Measurements from ENCODE around the gene PTBP3.

Gene PTBP3

GRCh38 chr9:112325127-112325526 lies 8.3 kb downstream of the PTBP3 start:
- Histone ChIP-seq H3K9ac (ENCODE audit: low read depth, low read length) (no peak overlapping the region), H3K9me3 (ENCODE audit: control insufficient read depth, insufficient read depth, low read length) (no peaks in the 10 kb centered on the region), H3K36me3 (ENCODE audit: insufficient read depth, low read length) (no peaks in the 10 kb centered on the region), H3K4me1 (ENCODE audit: insufficient read depth, low read length) (peaks cover 33% of the 10 kb centered on the region)

DNA sequence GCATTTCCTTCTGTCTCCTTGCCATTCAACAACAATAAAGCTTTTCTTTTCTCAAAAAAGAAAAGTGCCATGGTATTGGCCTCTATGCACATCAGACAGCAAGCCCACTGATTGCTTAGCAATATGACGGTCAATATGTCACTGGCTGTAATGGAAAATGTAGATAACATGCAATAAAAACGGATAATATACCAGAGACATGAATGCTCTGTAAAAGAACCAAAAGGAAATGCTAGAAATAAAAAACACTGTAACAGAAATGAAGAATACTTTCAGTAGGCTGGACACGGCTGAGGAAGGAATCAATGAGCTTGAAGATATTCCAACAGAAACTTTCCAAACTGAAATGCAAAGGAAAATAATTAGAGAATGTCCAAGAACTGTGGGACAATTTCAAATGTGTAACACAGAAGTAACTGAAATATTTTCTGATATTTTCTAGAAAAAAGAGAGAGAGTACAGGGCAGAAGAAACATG lies 10.0 kb downstream of the PTBP3 start:
- no peaks in the 10 kb centered on the region for H3K36me3 ChIP-seq (ENCODE audit: insufficient read depth, low read length)
- H3K9me3 ChIP-seq (ENCODE audit: control insufficient read depth, insufficient read depth, low read length): no peaks in the 10 kb centered on the region
- peaks cover 33% of the 10 kb centered on the region for H3K4me1 ChIP-seq (ENCODE audit: insufficient read depth, low read length)
- no peak overlapping the region for H3K9ac ChIP-seq (ENCODE audit: low read depth, low read length)

- no peaks in the 10 kb centered on the region for H3K36me3 ChIP-seq (ENCODE audit: insufficient read depth, low read length)
- no peaks in the 10 kb centered on the region for H3K9me3 ChIP-seq (ENCODE audit: control insufficient read depth, insufficient read depth, low read length)
- peaks cover 33% of the 10 kb centered on the region for H3K4me1 ChIP-seq (ENCODE audit: insufficient read depth, low read length)
- no peak overlapping the region for H3K9ac ChIP-seq (ENCODE audit: low read depth, low read length)
Observed at GRCh38 chr9:112322701-112323377, 10.6 kb downstream of the PTBP3 start.

DNA sequence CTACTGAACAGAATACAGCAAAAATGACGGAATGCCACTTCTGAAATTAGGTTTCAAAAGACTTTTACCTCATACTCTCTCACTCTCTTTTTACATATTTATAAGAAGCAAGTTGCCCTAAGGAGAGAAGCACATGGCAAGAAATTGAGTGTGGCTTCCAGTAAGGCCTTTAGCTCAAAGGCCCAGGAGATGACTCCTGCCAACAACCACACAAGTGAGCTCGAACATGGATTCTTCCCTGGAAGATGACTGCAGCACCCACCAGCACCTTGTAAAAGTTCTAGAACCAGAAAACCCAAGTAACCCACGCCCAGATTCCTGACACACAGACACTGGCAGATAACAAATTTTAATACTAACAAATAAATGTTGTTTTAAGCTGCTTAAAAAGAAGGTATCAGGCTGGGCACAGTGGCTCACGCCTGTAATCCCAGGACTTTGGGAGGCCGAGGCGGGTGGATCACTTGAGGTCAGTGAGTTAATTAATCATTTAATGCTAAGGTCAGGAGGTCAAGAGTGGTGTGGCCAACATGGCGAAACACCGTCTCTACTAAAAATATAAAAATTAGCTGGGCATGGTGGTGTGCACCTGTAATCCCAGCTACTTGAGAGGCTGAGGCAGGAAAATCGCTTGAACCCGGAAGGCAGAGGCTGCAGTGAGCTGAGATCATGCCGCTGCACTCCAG lies 17.0 kb downstream of the PTBP3 start:
- no peaks in the 10 kb centered on the region for H3K36me3 ChIP-seq (ENCODE audit: insufficient read depth, low read length)
- no peak overlapping the region for H3K9ac ChIP-seq (ENCODE audit: low read depth, low read length)

DNA sequence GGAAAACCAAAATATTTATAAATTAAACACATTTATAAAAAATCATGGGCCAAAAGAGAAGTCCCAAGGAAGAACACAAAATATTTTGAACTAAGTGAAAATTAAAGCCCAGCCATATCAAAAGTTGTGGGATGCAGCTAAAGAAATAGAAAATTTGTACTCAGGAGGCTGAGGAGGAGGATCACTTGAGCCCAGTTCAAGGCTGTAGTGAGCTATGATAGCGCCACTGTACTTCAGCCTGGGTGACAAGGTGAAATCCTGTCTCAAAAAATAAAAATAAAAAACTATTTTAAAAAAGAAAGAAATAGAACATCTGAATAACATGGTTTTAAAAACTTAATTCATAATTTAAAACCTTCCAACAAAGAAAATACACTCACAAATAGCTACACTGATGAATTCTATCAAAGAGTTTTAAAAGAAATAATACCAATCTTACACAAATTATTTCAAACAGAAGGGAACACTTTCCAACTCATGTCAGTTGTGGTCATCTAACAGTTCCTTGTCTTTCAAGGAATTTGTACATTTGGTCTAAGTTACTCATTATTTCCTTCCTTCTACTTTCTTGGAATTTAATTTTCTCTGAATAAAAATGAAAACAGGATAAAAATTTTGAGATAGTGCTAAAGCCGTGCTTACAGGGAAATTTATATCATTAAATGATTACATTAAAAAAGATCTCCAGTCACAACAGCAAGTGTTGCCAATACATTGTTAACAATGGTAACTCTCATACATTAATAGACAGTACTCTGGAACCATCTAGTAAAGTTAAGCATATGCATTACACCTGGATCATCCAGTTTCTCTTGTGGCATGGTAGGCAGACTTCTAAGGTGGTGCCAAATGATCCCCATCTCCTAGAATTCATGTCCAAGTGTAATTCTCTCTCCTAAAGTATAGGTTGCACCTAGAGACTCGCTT lies 17.8 kb downstream of the PTBP3 start:
- H3K4me1 ChIP-seq (ENCODE audit: insufficient read depth, low read length): peaks cover 10% of the 10 kb centered on the region
- no peaks in the 10 kb centered on the region for H3K9me3 ChIP-seq (ENCODE audit: control insufficient read depth, insufficient read depth, low read length)
- H3K9ac ChIP-seq (ENCODE audit: low read depth, low read length): no peak overlapping the region
- no peaks in the 10 kb centered on the region for H3K36me3 ChIP-seq (ENCODE audit: insufficient read depth, low read length)

More for the DNA sequence above, 17.0 kb downstream of the PTBP3 start:
- Histone ChIP-seq H3K4me1 (ENCODE audit: insufficient read depth, low read length) (peaks cover 2% of the 10 kb centered on the region; the same call in 1 of the 2 replicates), H3K9me3 (ENCODE audit: control insufficient read depth, insufficient read depth, low read length) (no peaks in the 10 kb centered on the region)

DNA sequence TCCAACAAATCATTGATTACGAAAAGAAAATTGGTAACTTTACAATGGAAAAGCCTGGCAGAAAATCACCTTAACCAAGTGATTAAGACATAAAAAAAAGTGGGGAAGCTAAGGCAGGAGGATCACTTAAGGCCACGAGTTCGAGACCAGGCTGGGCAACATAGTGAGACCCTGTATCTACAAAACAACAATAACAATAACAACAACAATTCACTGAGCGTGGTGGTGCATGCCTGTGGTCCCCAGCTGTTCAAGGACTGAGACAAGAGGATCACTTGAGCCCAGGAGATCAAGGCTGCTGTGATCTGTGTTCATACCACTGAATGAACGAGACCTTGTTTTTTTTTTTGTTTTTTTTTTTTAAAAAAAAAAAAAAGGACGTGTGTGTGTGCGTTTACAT lies 21.3 kb downstream of the PTBP3 start:
- no peaks in the 10 kb centered on the region for H3K9me3 ChIP-seq (ENCODE audit: control insufficient read depth, insufficient read depth, low read length)
- H3K9ac ChIP-seq (ENCODE audit: low read depth, low read length): no peak overlapping the region
- peaks cover 20% of the 10 kb centered on the region for H3K4me1 ChIP-seq (ENCODE audit: insufficient read depth, low read length)
- H3K36me3 ChIP-seq (ENCODE audit: insufficient read depth, low read length): no peaks in the 10 kb centered on the region

DNA sequence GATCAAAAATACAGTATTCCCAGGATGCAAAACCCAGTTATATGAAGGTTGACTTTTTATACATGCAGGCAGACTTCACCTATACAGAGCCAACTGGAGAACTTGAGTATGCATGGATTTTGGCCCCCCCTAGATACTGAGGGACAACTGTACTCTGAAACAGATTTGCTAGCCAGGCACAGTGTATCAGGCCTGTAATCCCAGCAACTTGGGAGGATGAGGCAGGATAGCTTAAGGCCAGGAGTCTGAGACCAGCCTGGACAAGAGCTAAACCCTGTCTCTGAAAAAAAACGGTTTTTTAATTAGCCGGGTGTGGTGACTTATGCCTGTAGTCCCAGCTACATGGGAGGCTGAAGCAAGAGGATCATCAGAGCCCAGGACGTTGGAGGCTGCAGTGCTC lies 21.9 kb downstream of the PTBP3 start:
- Histone ChIP-seq H3K4me1 (ENCODE audit: insufficient read depth, low read length) (peaks cover 20% of the 10 kb centered on the region), H3K9me3 (ENCODE audit: control insufficient read depth, insufficient read depth, low read length) (no peaks in the 10 kb centered on the region), H3K36me3 (ENCODE audit: insufficient read depth, low read length) (no peaks in the 10 kb centered on the region), H3K9ac (ENCODE audit: low read depth, low read length) (no peak overlapping the region)

DNA sequence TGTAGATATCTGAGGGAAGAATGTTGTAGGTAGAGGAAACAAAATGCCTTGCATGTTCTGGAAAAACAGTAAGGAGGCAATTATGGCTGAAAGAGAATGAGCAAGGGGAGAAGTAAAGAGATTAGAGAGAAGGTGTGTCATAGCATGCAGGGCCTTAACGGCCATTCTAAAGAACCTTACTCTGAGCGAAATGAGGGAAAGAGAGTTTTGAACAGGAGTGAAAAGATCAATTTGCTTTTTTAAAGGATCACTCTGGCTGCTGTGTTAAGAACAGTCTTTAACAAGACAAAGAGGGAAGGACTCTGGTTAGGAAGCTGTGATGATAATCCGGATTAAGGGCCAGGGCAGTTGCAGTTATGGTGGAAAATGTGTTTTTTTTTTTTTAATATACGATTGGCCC lies 22.6 kb downstream of the PTBP3 start:
- Histone ChIP-seq H3K4me1 (ENCODE audit: insufficient read depth, low read length) (peaks cover 20% of the 10 kb centered on the region), H3K9me3 (ENCODE audit: control insufficient read depth, insufficient read depth, low read length) (no peaks in the 10 kb centered on the region), H3K9ac (ENCODE audit: low read depth, low read length) (no peak overlapping the region), H3K36me3 (ENCODE audit: insufficient read depth, low read length) (no peaks in the 10 kb centered on the region)

DNA sequence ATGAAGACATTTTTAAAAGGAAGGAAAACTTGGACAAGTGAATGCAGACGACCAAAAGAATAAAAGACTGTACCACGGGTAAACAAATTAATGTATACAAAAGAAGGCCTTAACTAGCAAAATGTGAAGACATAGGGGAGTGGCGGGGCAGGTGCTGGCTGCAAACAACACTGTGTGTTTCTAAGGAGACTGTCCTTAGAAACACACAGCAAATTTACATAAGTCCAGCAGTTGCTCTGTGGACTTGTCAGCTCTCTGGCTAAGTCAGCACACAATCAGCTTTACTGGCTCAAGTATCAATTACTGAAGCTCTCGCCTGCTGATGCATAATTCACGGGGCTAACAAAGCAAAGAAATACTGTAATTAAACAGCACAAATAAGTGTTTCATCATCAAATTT lies 24.8 kb downstream of the PTBP3 start:
- H3K9me3 ChIP-seq (ENCODE audit: control insufficient read depth, insufficient read depth, low read length): no peaks in the 10 kb centered on the region
- H3K4me1 ChIP-seq (ENCODE audit: insufficient read depth, low read length): peaks cover 20% of the 10 kb centered on the region
- H3K36me3 ChIP-seq (ENCODE audit: insufficient read depth, low read length): no peaks in the 10 kb centered on the region
- H3K9ac ChIP-seq (ENCODE audit: low read depth, low read length): no peak overlapping the region

- no peaks in the 10 kb centered on the region for H3K9me3 ChIP-seq (ENCODE audit: control insufficient read depth, insufficient read depth, low read length)
- no peaks in the 10 kb centered on the region for H3K36me3 ChIP-seq (ENCODE audit: insufficient read depth, low read length)
- H3K9ac ChIP-seq (ENCODE audit: low read depth, low read length): no peak overlapping the region
- no peaks in the 10 kb centered on the region for H3K4me1 ChIP-seq (ENCODE audit: insufficient read depth, low read length)
Observed at GRCh38 chr9:112301420-112301819, 32.0 kb downstream of the PTBP3 start.

GRCh38 chr9:112299514-112299913 lies 33.9 kb downstream of the PTBP3 start:
- no peak overlapping the region for H3K9ac ChIP-seq (ENCODE audit: low read depth, low read length)
- no peaks in the 10 kb centered on the region for H3K36me3 ChIP-seq (ENCODE audit: insufficient read depth, low read length)
- H3K9me3 ChIP-seq (ENCODE audit: control insufficient read depth, insufficient read depth, low read length): no peaks in the 10 kb centered on the region

DNA sequence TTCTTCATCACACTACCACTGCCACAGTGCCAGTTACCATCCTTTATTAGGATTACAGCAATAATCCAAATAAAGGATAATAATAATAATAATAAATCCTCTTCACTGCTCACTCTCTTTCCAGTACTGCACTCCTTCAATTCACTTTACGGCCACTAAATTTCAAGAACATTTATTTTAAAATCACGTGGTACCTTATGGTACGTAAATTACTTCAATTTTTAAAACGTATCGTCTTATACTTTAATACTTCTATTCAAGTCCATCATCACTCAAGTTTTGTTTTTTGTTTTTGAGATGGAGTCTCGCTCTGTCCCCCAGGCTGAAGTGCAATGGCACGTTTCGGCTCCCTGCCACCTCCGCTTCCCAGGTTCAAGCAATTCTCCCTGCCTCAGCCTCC lies 36.5 kb downstream of the PTBP3 start:
- H3K9ac ChIP-seq (ENCODE audit: low read depth, low read length): no peak overlapping the region
- no peaks in the 10 kb centered on the region for H3K36me3 ChIP-seq (ENCODE audit: insufficient read depth, low read length)
- H3K4me1 ChIP-seq (ENCODE audit: insufficient read depth, low read length): no peaks in the 10 kb centered on the region
- no peaks in the 10 kb centered on the region for H3K9me3 ChIP-seq (ENCODE audit: control insufficient read depth, insufficient read depth, low read length)

More at GRCh38 chr9:112299514-112299913, 33.9 kb downstream of the PTBP3 start:
- H3K4me1 ChIP-seq (ENCODE audit: insufficient read depth, low read length): no peaks in the 10 kb centered on the region

- Histone ChIP-seq H3K9ac (ENCODE audit: low read depth, low read length) (no peak overlapping the region), H3K36me3 (ENCODE audit: insufficient read depth, low read length) (no peaks in the 10 kb centered on the region), H3K4me1 (ENCODE audit: insufficient read depth, low read length) (no peaks in the 10 kb centered on the region), H3K9me3 (ENCODE audit: control insufficient read depth, insufficient read depth, low read length) (no peaks in the 10 kb centered on the region)
Observed at GRCh38 chr9:112295174-112295573, 38.2 kb downstream of the PTBP3 start.

GRCh38 chr9:112288029-112288428 lies 45.4 kb downstream of the PTBP3 start:
- no peaks in the 10 kb centered on the region for H3K4me1 ChIP-seq (ENCODE audit: insufficient read depth, low read length)
- H3K36me3 ChIP-seq (ENCODE audit: insufficient read depth, low read length): peaks cover 13% of the 10 kb centered on the region
- no peak overlapping the region for H3K9ac ChIP-seq (ENCODE audit: low read depth, low read length)
- peaks cover 13% of the 10 kb centered on the region; the same call in 1 of the 2 replicates for H3K9me3 ChIP-seq (ENCODE audit: control insufficient read depth, insufficient read depth, low read length)

Measured in ES-I3 (cell line).